GM23248 (cell line): ENCODE results near the gene ATF4. TPM values are rescaled to one million over a fixed set of nuclear protein-coding genes. Genes with fewer than 3 reads are reported as not detected.

Source experiments
- DNase-seq: peaks from one replicate; pipeline ENCODE4 v3.0.0-alpha.2; 2015
- H2AFZ ChIP-seq: fragments of 200-600 bp; sonication (generic); 2 replicates; pipeline ENCODE4 v1.6.1; 2016; ENCODE audit warnings: antibody characterized with exemption
- H3F3A ChIP-seq: fragments of 200-600 bp; sonication (generic); 2 replicates; pipeline ENCODE4 v1.6.1; 2016; ENCODE audit warnings: mild to moderate bottlenecking, antibody characterized with exemption, mixed run types; ENCODE audit not compliant: insufficient read depth
- H3K27ac ChIP-seq: fragments of 200-600 bp; sonication (generic); 2 replicates; pipeline ENCODE4 v1.5.1; 2016; ENCODE audit warnings: mild to moderate bottlenecking
- H3K27me3 ChIP-seq: fragments of 200-600 bp; sonication (generic); replicated peaks from 2 replicates; pipeline ENCODE4 v1.6.1; 2016; ENCODE audit warnings: mild to moderate bottlenecking; ENCODE audit not compliant: insufficient read depth
- H3K36me3 ChIP-seq: fragments of 200-600 bp; sonication (generic); 2 replicates; pipeline ENCODE4 v1.6.1; 2016; ENCODE audit warnings: low read depth, mild to moderate bottlenecking
- H3K4me1 ChIP-seq: fragments of 200-600 bp; sonication (generic); 2 replicates; pipeline ENCODE4 v1.6.1; 2016; ENCODE audit warnings: mild to moderate bottlenecking; ENCODE audit not compliant: insufficient read depth
- H3K4me2 ChIP-seq: fragments of 200-600 bp; sonication (generic); one replicate; pipeline ENCODE4 v1.6.1; 2016; ENCODE audit warnings: mild to moderate bottlenecking; ENCODE audit not compliant: unreplicated experiment
- H3K4me3 ChIP-seq: fragments of 200-600 bp; sonication (generic); 2 replicates; pipeline ENCODE4 v1.5.1; 2016; ENCODE audit warnings: mild to moderate bottlenecking
- H3K79me2 ChIP-seq: fragments of 200-600 bp; sonication (generic); 2 replicates; pipeline ENCODE4 v1.6.1; 2016; ENCODE audit warnings: mild to moderate bottlenecking; ENCODE audit not compliant: insufficient read depth
- H3K9ac ChIP-seq: fragments of 200-600 bp; sonication (generic); 2 replicates; pipeline ENCODE4 v1.6.1; 2016; ENCODE audit warnings: mild to moderate bottlenecking
- H3K9me2 ChIP-seq: fragments of 200-600 bp; sonication (generic); 2 replicates; pipeline ENCODE4 v1.6.1; 2016; ENCODE audit warnings: mixed run types, mild to moderate bottlenecking, moderate library complexity; ENCODE audit not compliant: insufficient read depth
- H3K9me3 ChIP-seq: fragments of 200-600 bp; sonication (generic); one replicate; pipeline ENCODE4 v1.6.1; 2017; ENCODE audit warnings: low read depth
- H4K20me1 ChIP-seq: fragments of 200-600 bp; sonication (generic); 2 replicates; pipeline ENCODE4 v1.6.0; 2016; ENCODE audit not compliant: insufficient read depth
- EZH2 ChIP-seq: fragments of 200-600 bp; sonication (generic); IDR thresholded peaks from 2 replicates; pipeline ENCODE4 v1.6.1; 2018; ENCODE audit warnings: antibody characterized with exemption, mild to moderate bottlenecking; ENCODE audit not compliant: insufficient read depth, poor library complexity, severe bottlenecking
- EZH2phosphoT487 ChIP-seq: fragments of 200-600 bp; sonication (generic); IDR thresholded peaks from 2 replicates; pipeline ENCODE4 v1.6.1; 2018; ENCODE audit warnings: antibody characterized with exemption, moderate library complexity, mild to moderate bottlenecking, low read depth; ENCODE audit not compliant: insufficient read depth
- WGBS, 2 experiments: methylation state at CpG; one replicate each; pipeline ENCODE4 v1.1.6; 2015 to 2017; ENCODE audit warnings: low lambda C conversion rate in 2 of 2, low coverage in 1 of 2; ENCODE audit errors: missing lambda C conversion rate in 2 of 2; 5-methylcytosine and 5-hydroxymethylcytosine counted together
- in situ Hi-C: fragments of 300-500 bp; cut with MboI; formaldehyde crosslinking; loops from 2 replicates; pipeline ENCODE4 v1.15.0; 2020
- polyA plus RNA-seq: library from polyadenylated mRNA; unstranded; fragments of >200 nt; fragmentation: Nextera tagmentation; extraction: Ambion mirVana; gene quantifications from 2 replicates; pipeline ENCODE4 v1.2.1, GENCODE V29; 2016
- total RNA-seq: library from RNA; depleted of rRNA; stranded (reverse); fragments of >200 nt; shearing (Covaris generic); gene quantifications from 2 replicates; pipeline ENCODE4 v1.2.3, GENCODE V29; 2014

ATF4 gene
- total and polyA plus RNA-seq, 2 experiments from 2014 or later: 293 to 529 TPM

DNA sequence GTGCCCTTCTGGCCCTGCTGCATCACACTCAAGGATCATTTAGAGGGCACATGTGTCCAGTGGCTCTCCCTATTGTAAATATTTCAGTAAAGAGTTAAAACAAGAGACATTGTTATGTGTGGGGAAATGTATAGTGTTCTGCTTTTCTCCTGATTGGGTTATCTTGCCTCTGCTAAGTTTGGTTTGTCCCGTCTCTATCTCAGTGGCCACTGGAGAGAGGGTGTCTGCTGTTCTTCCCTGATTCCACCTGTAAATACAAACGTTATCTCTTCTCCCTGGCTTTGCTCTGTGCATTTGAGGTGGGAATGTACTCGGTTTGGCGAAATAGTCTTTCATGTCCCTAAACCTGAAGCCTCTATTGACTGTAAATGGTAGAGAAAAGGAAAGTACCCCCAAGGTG lies 12.0 kb upstream of the ATF4 start:
- peaks cover 32% of the 10 kb centered on the region; the same call in 1 of the 2 replicates for H3K36me3 ChIP-seq
- H3K27me3 ChIP-seq: no peaks in the 10 kb centered on the region
- H3K4me3 ChIP-seq: no peak overlapping the region
- H3K4me2 ChIP-seq: no peak overlapping the region
- no peaks in the 10 kb centered on the region for H3K9me3 ChIP-seq
- no peak overlapping the region for H3K27ac ChIP-seq
- DNase-seq: no peak
- 94 to 97% methylated on average over 4 of the region's 4 CpGs for WGBS, 2 experiments
- no peaks in the 10 kb centered on the region for H3K9me2 ChIP-seq
- in situ Hi-C loops: no loop called here
- H3F3A ChIP-seq: no peaks in the 10 kb centered on the region
- H3K79me2 ChIP-seq: peaks cover 86% of the 10 kb centered on the region
- peaks cover 4% of the 10 kb centered on the region for H3K4me1 ChIP-seq
- TF ChIP-seq EZH2 (no peak), EZH2phosphoT487 (no peak)
- H2AFZ ChIP-seq: no peak overlapping the region
- no peak overlapping the region for H3K9ac ChIP-seq
- no peaks in the 10 kb centered on the region for H4K20me1 ChIP-seq

DNA sequence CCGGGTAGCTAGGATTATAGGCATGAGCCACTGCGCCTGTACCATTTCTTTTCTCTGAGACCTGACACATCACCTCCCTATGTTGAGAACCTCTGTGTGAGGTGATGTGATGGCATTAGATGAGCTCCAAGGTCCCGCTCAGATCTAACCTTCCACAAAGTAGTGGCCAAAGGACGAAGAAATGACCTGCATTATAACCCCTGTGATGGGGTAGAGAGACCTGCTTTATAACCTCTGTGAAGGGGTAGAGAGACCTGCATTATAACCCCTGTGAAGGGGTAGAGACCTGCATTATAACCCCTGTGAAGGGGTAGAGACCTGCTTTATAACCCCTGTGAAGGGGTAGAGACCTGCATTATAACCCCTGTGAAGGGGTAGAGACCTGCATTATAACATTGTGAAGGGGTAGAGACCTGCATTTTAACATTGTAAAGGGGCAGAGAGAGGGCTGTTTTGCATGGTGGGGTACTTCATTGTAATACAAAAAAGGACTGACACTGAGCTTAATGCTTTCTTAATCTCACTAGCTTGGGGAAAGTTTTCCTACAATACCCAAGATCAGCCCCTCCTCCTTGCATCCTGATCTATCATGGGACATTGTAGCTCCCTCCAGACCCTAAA lies 9.7 kb upstream of the ATF4 start:
- H3K79me2 ChIP-seq: peaks cover 76% of the 10 kb centered on the region
- peaks cover 38% of the 10 kb centered on the region for H3K36me3 ChIP-seq

GRCh38 chr22:39511226-39511625 lies 9.1 kb upstream of the ATF4 start:
- Histone ChIP-seq H3K36me3 (peaks cover 39% of the 10 kb centered on the region), H3K9me2 (no peaks in the 10 kb centered on the region), H2AFZ (no peak overlapping the region), H4K20me1 (no peaks in the 10 kb centered on the region), H3K27ac (no peak overlapping the region), H3K4me3 (no peak overlapping the region), H3K9ac (no peak overlapping the region), H3K79me2 (peaks cover 76% of the 10 kb centered on the region), H3K27me3 (no peaks in the 10 kb centered on the region), H3K4me1 (no peaks in the 10 kb centered on the region), H3F3A (0 out of 2 replicates have a peak, but pooled peaks cover 4% of the 10 kb centered on the region), H3K9me3 (no peaks in the 10 kb centered on the region), H3K4me2 (no peak overlapping the region)
- WGBS, 2 experiments: 92 to 93% methylated on average over 13 of the region's 13 CpGs
- TF ChIP-seq EZH2phosphoT487: no peak
- TF ChIP-seq EZH2: no peak
- in situ Hi-C loops: loop anchor here (10.0 kb wide), 1 partner anchor 356 kb away; the partner anchor contains the start of gene CBX7
- no peak for DNase-seq

More for the DNA sequence above, 9.7 kb upstream of the ATF4 start:
- Histone ChIP-seq H3K4me3 (no peak overlapping the region), H3K9ac (no peak overlapping the region), H3K4me2 (no peak overlapping the region), H3K9me2 (no peaks in the 10 kb centered on the region), H3K27me3 (no peaks in the 10 kb centered on the region), H4K20me1 (no peaks in the 10 kb centered on the region), H2AFZ (no peak overlapping the region), H3K27ac (no peak overlapping the region), H3K4me1 (no peaks in the 10 kb centered on the region), H3F3A (0 out of 2 replicates have a peak, but pooled peaks cover 4% of the 10 kb centered on the region), H3K9me3 (no peaks in the 10 kb centered on the region)
- TF ChIP-seq EZH2phosphoT487 (no peak), EZH2 (no peak)
- in situ Hi-C loops: loop anchor here (10.0 kb wide), 1 partner anchor 356 kb away; the partner anchor contains the start of gene CBX7
- DNase-seq: no peak
- 98 to 100% methylated on average over 4 of the region's 4 CpGs for WGBS, 2 experiments

GRCh38 chr22:39512026-39512425 lies 8.3 kb upstream of the ATF4 start:
- no peaks in the 10 kb centered on the region for H4K20me1 ChIP-seq
- no peak for DNase-seq
- TF ChIP-seq EZH2 (no peak), EZH2phosphoT487 (no peak)

More at GRCh38 chr22:39512026-39512425, 8.3 kb upstream of the ATF4 start:
- Histone ChIP-seq H3K9me3 (no peaks in the 10 kb centered on the region), H3K4me1 (no peaks in the 10 kb centered on the region), H3K4me3 (no peak overlapping the region), H2AFZ (no peak overlapping the region), H3F3A (peaks cover 8% of the 10 kb centered on the region), H3K79me2 (peaks cover 76% of the 10 kb centered on the region), H3K36me3 (peaks cover 34% of the 10 kb centered on the region), H3K9ac (no peak overlapping the region), H3K27me3 (no peaks in the 10 kb centered on the region), H3K27ac (no peak overlapping the region), H3K4me2 (no peak overlapping the region), H3K9me2 (no peaks in the 10 kb centered on the region)
- 81 to 88% methylated on average over 10 of the region's 10 CpGs for WGBS, 2 experiments
- in situ Hi-C loops: loop anchor here (10.0 kb wide), 1 partner anchor 357 kb away; the partner anchor contains the start of gene CBX7
